HG03025 (cell line): ENCODE measurements around the gene CHSY1.
"Not testable (repeated sequence)": the region's sequence is repeated elsewhere in the genome, so short reads cannot be mapped to it uniquely, and the experiment has no call there.

Source experiments
- ATAC-seq: cut with Tn5 transposase; IDR thresholded peaks from one replicate; pipeline ENCODE4 v1.9.1; 2021; ENCODE audit warnings: mild to moderate bottlenecking, moderate library complexity; ENCODE audit not compliant: unreplicated experiment, low FRiP score

CHSY1 gene

GRCh38 chr15:101214435-101215097 lies 37.3 kb downstream of the CHSY1 start:
- not testable (repeated sequence) for ATAC-seq

GRCh38 chr15:101213570-101213969 lies 38.3 kb downstream of the CHSY1 start:
- no peak for ATAC-seq

GRCh38 chr15:101213147-101213546 lies 38.7 kb downstream of the CHSY1 start:
- ATAC-seq = no peak

- no peak for ATAC-seq
Measured at GRCh38 chr15:101211897-101212296, 40.0 kb downstream of the CHSY1 start.

- ATAC-seq = no peak
Measured at GRCh38 chr15:101210466-101210865, 41.4 kb downstream of the CHSY1 start.

GRCh38 chr15:101210058-101210457 lies 41.8 kb downstream of the CHSY1 start:
- no peak for ATAC-seq

GRCh38 chr15:101209285-101209845 lies 42.5 kb downstream of the CHSY1 start:
- no peak for ATAC-seq

- ATAC-seq = no peak
Measured at GRCh38 chr15:101207867-101208288, 44.0 kb downstream of the CHSY1 start.

- no peak for ATAC-seq
Measured at GRCh38 chr15:101206176-101206591, 45.7 kb downstream of the CHSY1 start.

GRCh38 chr15:101204739-101205535 lies 46.9 kb downstream of the CHSY1 start:
- no peak for ATAC-seq

GRCh38 chr15:101203607-101204189 lies 48.1 kb downstream of the CHSY1 start:
- no peak for ATAC-seq

GRCh38 chr15:101203029-101203573 lies 48.7 kb downstream of the CHSY1 start:
- no peak for ATAC-seq

GRCh38 chr15:101201411-101202174 lies 50.3 kb downstream of the CHSY1 start:
- ATAC-seq = no peak

GRCh38 chr15:101200181-101200580 lies 51.7 kb downstream of the CHSY1 start:
- ATAC-seq = no peak

- ATAC-seq = no peak
Measured at GRCh38 chr15:101198800-101199199, 53.0 kb downstream of the CHSY1 start.

GRCh38 chr15:101198031-101198575 lies 53.7 kb downstream of the CHSY1 start:
- ATAC-seq = no peak

- ATAC-seq = no peak
Measured at GRCh38 chr15:101194546-101195125, 57.2 kb downstream of the CHSY1 start.

GRCh38 chr15:101193806-101194545 lies 57.9 kb downstream of the CHSY1 start:
- no peak for ATAC-seq

GRCh38 chr15:101193120-101193644 lies 58.7 kb downstream of the CHSY1 start:
- ATAC-seq = no peak
